ENCODE data around the gene LOXL1.

Gene LOXL1

GRCh38 chr15:73926219-73927002 lies at the start of gene LOXL1:
Gene LOXL1, plus strand, starts transcription at chr15:73926462. Its CDS starts 322 bp downstream, at chr15:73926784.
- TF ChIP-seq, protein P1, sequence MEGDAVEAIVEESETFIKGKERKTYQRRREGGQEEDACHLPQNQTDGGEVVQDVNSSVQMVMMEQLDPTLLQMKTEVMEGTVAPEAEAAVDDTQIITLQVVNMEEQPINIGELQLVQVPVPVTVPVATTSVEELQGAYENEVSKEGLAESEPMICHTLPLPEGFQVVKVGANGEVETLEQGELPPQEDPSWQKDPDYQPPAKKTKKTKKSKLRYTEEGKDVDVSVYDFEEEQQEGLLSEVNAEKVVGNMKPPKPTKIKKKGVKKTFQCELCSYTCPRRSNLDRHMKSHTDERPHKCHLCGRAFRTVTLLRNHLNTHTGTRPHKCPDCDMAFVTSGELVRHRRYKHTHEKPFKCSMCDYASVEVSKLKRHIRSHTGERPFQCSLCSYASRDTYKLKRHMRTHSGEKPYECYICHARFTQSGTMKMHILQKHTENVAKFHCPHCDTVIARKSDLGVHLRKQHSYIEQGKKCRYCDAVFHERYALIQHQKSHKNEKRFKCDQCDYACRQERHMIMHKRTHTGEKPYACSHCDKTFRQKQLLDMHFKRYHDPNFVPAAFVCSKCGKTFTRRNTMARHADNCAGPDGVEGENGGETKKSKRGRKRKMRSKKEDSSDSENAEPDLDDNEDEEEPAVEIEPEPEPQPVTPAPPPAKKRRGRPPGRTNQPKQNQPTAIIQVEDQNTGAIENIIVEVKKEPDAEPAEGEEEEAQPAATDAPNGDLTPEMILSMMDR (IDR thresholded peaks at IDR 0.05; ENCODE audit: extremely low read depth, missing control alignments) = no peak
- DNase-seq (ENCODE audit: low spot score) = peak; percentile 42

DNA sequence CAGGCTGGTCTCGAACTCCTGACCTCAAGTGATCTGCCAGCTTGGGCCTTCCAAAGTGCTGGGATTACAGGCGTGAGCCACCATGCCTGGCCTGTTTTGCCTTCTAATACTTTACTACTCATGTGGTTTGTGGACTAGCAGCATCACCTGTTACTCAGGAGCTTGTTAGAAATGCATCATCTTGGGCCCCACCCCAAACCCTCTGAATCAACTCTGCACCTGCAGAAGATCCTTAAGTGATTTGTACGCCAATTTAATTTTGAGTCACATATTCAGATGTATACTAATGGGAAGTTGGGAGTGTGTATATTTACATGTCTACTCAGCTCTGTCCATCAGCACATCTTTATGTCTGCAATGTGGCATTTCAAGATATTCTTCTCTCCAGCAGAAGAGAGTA lies 46.8 kb upstream of the LOXL1 start:
- no peak for DNase-seq (ENCODE audit: low spot score)
- TF ChIP-seq, protein P1 (IDR thresholded peaks at IDR 0.05; ENCODE audit: extremely low read depth, missing control alignments) = no peak

DNA sequence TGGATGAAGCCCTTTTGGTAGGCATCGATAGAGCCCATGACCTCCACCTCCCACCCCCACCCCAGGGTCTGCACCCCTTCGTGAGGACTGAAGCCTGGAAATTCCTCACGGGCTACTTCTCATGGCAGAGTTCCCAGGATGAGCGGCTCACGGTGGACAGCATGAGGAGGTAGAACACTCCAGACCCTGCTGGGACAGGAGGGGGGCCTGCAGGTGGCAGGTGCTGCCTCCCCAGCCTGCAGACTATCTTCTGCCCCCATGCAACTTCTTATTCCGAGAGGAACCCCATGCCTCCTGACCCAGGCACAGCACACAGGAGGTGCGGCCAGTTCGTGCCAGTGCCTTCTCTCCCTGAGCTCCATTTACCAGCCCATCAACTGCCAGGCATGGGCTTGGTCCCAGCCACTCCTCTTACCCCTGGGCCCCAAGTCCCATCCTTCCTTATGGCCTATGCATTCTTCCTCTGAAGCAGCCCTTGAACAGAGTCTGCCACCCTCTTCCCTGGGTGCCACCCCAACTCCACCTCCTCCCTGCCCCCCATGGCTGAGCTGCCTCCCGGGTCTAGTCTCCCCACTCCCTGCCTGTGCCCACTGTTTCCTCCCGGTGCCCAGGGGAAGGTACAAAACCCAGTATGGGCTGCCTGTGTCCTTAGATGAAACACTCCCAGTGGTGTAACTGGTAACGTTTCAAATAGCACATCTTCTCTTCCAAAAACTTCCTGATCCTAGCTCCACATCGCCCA lies 44.5 kb upstream of the LOXL1 start:
- TF ChIP-seq, protein P1 (IDR thresholded peaks at IDR 0.05; ENCODE audit: extremely low read depth, missing control alignments) = no peak

DNA sequence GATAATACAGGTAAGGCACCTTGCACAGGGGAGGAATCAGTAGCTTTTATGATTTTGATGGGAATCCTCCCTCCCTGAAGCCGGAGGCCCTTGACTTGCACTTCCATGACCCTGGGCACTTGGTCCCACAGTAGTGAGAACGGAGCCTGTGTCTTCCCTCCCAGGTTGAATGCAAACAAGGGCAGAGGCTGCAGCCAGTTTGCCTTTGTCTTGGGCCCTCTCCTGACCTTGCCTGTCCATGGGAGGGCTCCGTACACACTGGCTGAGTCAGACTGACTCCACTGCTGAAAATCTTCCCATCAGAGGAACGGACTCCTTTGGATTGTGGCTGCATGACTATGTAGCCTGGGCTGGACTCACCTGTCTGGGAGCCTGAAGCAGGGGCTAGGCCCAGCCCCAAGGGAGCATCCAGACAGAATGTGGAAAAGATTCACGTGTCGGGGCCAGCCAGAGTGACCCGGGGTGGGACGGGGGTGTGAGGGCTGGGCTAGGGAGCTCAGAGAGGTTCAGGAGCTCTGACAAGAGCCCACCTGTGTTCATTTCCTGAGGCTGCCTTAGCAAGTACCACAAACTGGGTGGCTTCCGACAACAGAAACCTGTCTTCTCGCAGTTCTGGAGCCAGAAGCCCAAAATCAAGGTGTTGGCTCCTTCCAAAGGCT lies 43.4 kb upstream of the LOXL1 start:
- TF ChIP-seq, protein P1 (IDR thresholded peaks at IDR 0.05; ENCODE audit: extremely low read depth, missing control alignments) = no peak
- DNase-seq (ENCODE audit: low spot score) = no peak

More for the DNA sequence above, 44.5 kb upstream of the LOXL1 start:
- no peak for DNase-seq (ENCODE audit: low spot score)

DNA sequence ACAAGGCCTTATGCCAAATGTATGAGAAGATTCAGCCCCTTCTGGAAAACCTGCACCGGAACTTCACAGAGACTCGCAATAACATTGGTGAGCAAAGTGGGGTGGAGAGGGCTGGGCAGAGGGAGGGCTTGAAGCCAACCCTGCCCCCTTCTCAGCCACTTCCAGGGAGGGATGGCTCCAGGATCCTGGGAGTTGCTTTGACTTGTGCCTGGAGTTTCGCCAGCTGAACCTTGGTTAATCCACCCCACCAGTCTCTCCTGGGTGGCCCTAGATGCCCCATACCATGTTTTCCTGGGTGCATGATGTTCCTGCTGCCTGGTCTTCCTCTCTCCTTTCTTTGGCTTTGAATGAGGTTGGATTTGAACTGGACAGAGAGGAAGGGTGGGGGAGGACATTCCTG lies 42.1 kb upstream of the LOXL1 start:
- no peak for DNase-seq (ENCODE audit: low spot score)
- TF ChIP-seq, protein P1 (IDR thresholded peaks at IDR 0.05; ENCODE audit: extremely low read depth, missing control alignments) = no peak

DNA sequence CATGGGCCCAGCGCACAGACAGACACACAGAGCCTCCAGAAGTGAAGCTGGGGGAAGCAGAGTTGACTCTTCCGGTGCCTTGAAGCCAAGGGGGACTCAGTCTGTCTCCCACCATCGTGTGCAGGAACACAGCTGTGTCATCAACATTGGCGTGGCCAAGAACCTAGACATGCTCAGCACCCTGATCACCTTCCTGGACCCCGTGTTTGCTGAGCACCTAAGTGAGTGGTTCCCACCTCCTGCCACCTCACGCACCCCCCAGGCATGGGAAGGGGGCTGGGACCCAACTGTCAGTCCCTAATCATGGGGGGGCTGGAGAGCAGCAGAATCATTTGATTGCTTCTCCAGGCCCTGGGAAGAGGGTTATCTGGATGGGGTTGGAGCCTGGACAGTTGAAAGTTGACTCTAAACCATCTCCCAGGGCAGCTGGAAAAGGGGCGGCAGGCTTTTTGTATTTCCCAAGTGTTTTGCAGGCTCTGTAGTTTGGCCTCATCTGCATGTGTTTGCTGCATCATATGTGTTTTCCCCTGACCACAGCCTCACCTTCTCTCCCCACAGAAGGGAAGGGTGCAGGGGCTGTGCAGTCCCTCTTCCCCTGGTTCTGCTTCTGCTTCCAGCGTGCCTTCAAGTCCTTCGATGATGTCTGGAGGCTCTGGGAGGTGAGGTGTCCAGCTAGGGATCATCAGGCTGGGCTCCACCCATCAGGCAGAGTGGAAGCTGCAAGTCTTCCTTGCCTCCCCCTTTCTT lies 40.1 kb upstream of the LOXL1 start:
- no peak for DNase-seq (ENCODE audit: low spot score)
- TF ChIP-seq, protein P1 (IDR thresholded peaks at IDR 0.05; ENCODE audit: extremely low read depth, missing control alignments) = no peak
